BJ (cell line): ENCODE measurements around the gene PBX3. TPM values are rescaled to one million over a fixed set of nuclear protein-coding genes. Genes with fewer than 3 reads are reported as not detected.

Source experiments
- CTCF ChIA-PET: fragments of 350-600 bp; formaldehyde crosslinking; extraction: SDS; loops from one replicate; lab custom pipeline; 2021; ENCODE audit warnings: antibody characterized with exemption, inconsistent platforms; lab: Yijun Ruan, JAX
- POLR2A ChIA-PET: fragments of 300-600 bp; sonication (Branson Sonifier 250); formaldehyde crosslinking; extraction: SDS; loops from one replicate; lab custom pipeline; 2021; ENCODE audit warnings: antibody characterized with exemption; lab: Charles Lee
- DNase-seq: peaks from one replicate; pipeline ENCODE4 v3.0.0-alpha.2; 2011; ENCODE audit warnings: low read depth
- H3K27me3 ChIP-seq: 2 replicates; pipeline ENCODE4 v1.6.0; 2011; ENCODE audit warnings: low read length; ENCODE audit not compliant: control insufficient read depth, insufficient read depth
- H3K36me3 ChIP-seq: 2 replicates; pipeline ENCODE4 v1.5.1; 2011; ENCODE audit warnings: low read length; ENCODE audit not compliant: control insufficient read depth, insufficient read depth
- H3K4me3 ChIP-seq: 2 replicates; pipeline ENCODE4 v1.5.1; 2011; ENCODE audit warnings: low read depth, mild to moderate bottlenecking, control low read depth, low read length
- polyA plus RNA-seq: library from polyadenylated mRNA; depleted of rRNA; stranded (reverse); fragments of >200 nt; gene quantifications from 2 replicates; pipeline ENCODE4 v1.2.3, GENCODE V29; 2011
- TF ChIP-seq, protein P1 (sequence below): IDR thresholded peaks from 2 replicates; pipeline ENCODE4 v1.5.1; 2011; ENCODE audit warnings: low read depth, mild to moderate bottlenecking, control low read depth, inconsistent platforms, low read length, moderate library complexity; ENCODE audit not compliant: insufficient read depth

The PBX3 gene
- polyA plus RNA-seq, 1 experiment: 27.9 TPM

DNA sequence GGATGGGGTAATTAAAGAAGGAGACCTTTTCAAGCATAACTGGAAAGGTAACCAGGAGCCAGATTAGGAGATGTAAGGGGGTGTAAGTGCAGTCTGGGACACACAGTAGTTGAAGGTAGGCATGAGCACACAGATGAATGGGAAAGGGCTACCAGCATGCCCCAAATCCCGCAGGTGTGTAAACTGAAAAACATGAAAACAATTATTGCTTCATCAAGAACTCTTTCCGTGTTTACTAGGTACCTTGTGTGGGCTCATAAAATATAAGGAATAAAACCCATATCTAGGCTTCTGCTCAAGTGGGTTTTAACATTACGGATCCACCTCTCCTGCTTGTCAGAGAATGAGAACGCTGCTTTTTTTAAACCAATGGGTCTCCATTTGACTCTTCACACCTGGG, 41.3 kb upstream of the PBX3 start:
- POLR2A ChIA-PET: no interaction called here
- TF ChIP-seq, protein P1, sequence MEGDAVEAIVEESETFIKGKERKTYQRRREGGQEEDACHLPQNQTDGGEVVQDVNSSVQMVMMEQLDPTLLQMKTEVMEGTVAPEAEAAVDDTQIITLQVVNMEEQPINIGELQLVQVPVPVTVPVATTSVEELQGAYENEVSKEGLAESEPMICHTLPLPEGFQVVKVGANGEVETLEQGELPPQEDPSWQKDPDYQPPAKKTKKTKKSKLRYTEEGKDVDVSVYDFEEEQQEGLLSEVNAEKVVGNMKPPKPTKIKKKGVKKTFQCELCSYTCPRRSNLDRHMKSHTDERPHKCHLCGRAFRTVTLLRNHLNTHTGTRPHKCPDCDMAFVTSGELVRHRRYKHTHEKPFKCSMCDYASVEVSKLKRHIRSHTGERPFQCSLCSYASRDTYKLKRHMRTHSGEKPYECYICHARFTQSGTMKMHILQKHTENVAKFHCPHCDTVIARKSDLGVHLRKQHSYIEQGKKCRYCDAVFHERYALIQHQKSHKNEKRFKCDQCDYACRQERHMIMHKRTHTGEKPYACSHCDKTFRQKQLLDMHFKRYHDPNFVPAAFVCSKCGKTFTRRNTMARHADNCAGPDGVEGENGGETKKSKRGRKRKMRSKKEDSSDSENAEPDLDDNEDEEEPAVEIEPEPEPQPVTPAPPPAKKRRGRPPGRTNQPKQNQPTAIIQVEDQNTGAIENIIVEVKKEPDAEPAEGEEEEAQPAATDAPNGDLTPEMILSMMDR: no peak
- CTCF ChIA-PET: interaction anchor here (1.0 kb wide), 1 partner anchor 9 kb away, joined by 4 read pairs; no protein-coding TSS in a partner anchor
- Histone ChIP-seq H3K4me3 (peak overlapping the region; percentile 92), H3K27me3 (no peaks in the 10 kb centered on the region), H3K36me3 (no peaks in the 10 kb centered on the region)
- no peak for DNase-seq

DNA sequence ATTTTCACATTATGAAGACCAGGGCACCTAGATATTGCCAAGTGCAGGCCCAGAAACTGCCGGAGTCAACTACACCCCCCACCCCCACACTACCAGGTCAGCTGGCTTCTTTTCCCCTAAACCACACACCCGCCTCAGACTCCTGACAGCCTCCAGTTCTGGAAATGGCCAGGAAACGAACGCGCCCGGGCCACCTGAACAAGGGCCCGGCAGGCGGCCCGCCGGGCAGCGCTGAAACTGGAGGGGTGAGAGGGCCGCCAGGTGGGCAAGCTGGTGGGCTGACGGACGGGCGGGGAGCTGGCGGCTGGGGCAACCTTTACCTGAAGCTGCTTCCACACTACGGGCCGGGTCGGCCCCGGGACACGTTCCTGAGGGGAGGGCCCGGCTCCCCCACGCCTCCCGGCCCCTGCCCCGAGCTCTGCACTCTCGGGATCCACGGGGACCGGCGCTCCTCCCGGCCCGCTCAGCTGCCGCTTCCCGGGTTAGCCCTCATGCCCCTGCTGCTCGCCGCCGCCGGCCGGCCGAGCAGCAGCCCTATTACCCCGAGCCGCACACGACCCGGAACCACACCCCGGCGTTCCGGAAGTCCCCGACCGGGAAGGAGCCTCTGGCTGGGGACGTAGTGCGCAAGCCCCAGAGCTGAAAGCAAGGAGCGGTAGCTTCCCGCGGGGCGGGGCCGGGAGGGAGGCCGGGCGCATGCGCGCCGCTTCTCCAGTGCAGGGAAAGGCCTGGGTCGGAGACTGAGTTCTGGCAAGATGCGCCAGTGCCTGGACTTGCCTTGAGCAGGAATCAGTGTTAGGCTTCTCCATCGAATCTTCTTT, 40.3 kb upstream of the PBX3 start, which contains the start of gene MAPKAP1:
Gene MAPKAP1 (minus strand): TSS at position 558 of the 821 bp plus-strand sequence. CDS start 34,634 bp downstream, outside the sequence.
- TF ChIP-seq, protein P1: no peak
- CTCF ChIA-PET: interaction anchor here (1.0 to 1.1 kb wide), 2 partner anchors 11 to 18 kb away, joined by 3 read pairs; no protein-coding TSS in a partner anchor
- H3K4me3 ChIP-seq: peak within 1 kb of the TSS; percentile 92

GRCh38 chr9:125707472-125707804, 39.7 kb upstream of the PBX3 start:
- POLR2A ChIA-PET: interaction anchor here (0.7 kb wide), 1 partner anchor 9 kb away, joined by 6 read pairs; no protein-coding TSS in a partner anchor
- H3K27me3 ChIP-seq: no peaks in the 10 kb centered on the region
- DNase-seq: no peak
- no peaks in the 10 kb centered on the region for H3K36me3 ChIP-seq
- TF ChIP-seq, protein P1: no peak
- H3K4me3 ChIP-seq: peak overlapping the region; percentile 1; the same call in 1 of the 2 replicates
- CTCF ChIA-PET: interaction anchor here (1.0 to 1.1 kb wide), 2 partner anchors 12 to 19 kb away, joined by 3 read pairs; no protein-coding TSS in a partner anchor

More for the DNA sequence above, 40.3 kb upstream of the PBX3 start, which contains the start of gene MAPKAP1:
- peak; percentile 73 for DNase-seq
- POLR2A ChIA-PET: interaction anchor here (0.5 to 0.7 kb wide), 3 partner anchors 9 to 104 kb away, joined by 3 to 6 read pairs (median 3); no protein-coding TSS in a partner anchor
- H3K36me3 ChIP-seq: no peaks in the 10 kb centered on the region
- no peaks in the 10 kb centered on the region for H3K27me3 ChIP-seq

DNA sequence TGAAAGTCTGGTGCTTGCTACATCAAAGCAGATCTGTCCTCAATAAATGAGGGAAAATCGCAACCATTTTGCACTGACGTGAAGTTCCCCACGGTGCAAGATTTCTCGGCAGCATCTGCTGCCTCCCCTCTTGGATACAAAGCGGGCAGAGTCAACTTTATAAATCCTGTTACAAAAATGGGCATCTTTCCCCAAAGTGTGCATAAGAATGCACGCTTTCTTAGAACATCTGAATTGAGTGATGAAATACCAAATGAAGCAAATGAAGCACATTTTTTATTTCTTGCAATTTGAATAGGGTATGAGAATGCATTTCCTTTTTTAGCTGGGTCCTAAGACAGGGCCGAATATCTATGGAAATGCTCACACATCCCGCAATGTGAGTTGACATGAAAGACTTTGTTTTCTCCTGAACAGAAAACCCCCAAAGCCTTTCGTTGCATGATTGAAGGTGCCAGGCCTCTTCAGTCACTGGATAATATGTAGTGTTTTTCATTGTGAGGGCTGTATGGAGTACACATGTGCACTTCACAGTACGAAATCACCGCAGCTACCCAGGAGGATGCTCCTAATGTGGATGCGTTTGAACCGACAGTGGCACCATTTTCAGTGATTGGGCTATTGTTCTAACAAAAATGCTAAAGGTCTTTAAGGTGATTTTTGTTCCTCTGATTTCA, 20.6 kb upstream of the PBX3 start:
- no peaks in the 10 kb centered on the region for H3K36me3 ChIP-seq
- H3K27me3 ChIP-seq: no peaks in the 10 kb centered on the region
- POLR2A ChIA-PET: no interaction called here
- CTCF ChIA-PET: no interaction called here
- no peak overlapping the region for H3K4me3 ChIP-seq
- no peak for DNase-seq
- TF ChIP-seq, protein P1: no peak

- TF ChIP-seq, protein P1: no peak
- CTCF ChIA-PET: no interaction called here
- DNase-seq: no peak
- POLR2A ChIA-PET: no interaction called here
- Histone ChIP-seq H3K36me3 (no peaks in the 10 kb centered on the region), H3K27me3 (no peaks in the 10 kb centered on the region), H3K4me3 (no peak overlapping the region)
Observed at GRCh38 chr9:125730168-125730567, 17.0 kb upstream of the PBX3 start.
